Upper lobe of left lung (tissue), 4 donors: Measurements from ENCODE around the gene TRIM41.

ENCODE experiments used
- CTCF ChIP-seq, 6 experiments: fragments of 450-650 bp in 4 of 6; fragments of 200-600 bp in 2 of 6; sonication (generic) in 2 of 6; IDR thresholded peaks; one replicate each; pipeline ENCODE4 v1.5.1; 2016 to 2019; ENCODE audit warnings: antibody characterized with exemption in 6 of 6
- EP300 ChIP-seq, 4 donors: sonication (generic); formaldehyde crosslinking; IDR thresholded peaks; one replicate each; pipeline ENCODE4 v1.5.1; 2017; ENCODE audit warnings: antibody characterized with exemption in 4 of 4, control low read depth in 2 of 4
- POLR2A ChIP-seq, 4 donors: fragments of 450-650 bp; IDR thresholded peaks; one replicate each; pipeline ENCODE4 v1.5.1; 2016 to 2017; ENCODE audit warnings: antibody characterized with exemption in 4 of 4, mild to moderate bottlenecking in 2 of 4

GRCh38 chr5:181231432-181231831, 8.4 kb downstream of the TRIM41 start:
- TF ChIP-seq CTCF (IDR thresholded peaks at IDR 0.05) = no peak
- no peak for TF ChIP-seq POLR2A (IDR thresholded peaks at IDR 0.05)
- no peak for TF ChIP-seq EP300 (IDR thresholded peaks at IDR 0.05)
